GM18505 (cell line): ENCODE data around the gene TAS2R38.
"Not testable (repeated sequence)": the region's sequence is repeated elsewhere in the genome, so short reads cannot be mapped to it uniquely, and the experiment has no call there.

Source experiments
- ATAC-seq: cut with Tn5 transposase; IDR thresholded peaks from one replicate; pipeline ENCODE4 v1.9.1; 2021; ENCODE audit not compliant: unreplicated experiment
- POLR2A ChIP-seq: IDR thresholded peaks from 4 replicates; pipeline ENCODE4 v1.6.1; 2011; ENCODE audit warnings: borderline replicate concordance; ENCODE audit not compliant: insufficient read depth, insufficient read length; ENCODE audit errors: extremely low read depth

The TAS2R38 gene

GRCh38 chr7:141991140-141991539 lies 17.6 kb upstream of the TAS2R38 start:
- ATAC-seq = no peak
- no peak for TF ChIP-seq POLR2A

DNA sequence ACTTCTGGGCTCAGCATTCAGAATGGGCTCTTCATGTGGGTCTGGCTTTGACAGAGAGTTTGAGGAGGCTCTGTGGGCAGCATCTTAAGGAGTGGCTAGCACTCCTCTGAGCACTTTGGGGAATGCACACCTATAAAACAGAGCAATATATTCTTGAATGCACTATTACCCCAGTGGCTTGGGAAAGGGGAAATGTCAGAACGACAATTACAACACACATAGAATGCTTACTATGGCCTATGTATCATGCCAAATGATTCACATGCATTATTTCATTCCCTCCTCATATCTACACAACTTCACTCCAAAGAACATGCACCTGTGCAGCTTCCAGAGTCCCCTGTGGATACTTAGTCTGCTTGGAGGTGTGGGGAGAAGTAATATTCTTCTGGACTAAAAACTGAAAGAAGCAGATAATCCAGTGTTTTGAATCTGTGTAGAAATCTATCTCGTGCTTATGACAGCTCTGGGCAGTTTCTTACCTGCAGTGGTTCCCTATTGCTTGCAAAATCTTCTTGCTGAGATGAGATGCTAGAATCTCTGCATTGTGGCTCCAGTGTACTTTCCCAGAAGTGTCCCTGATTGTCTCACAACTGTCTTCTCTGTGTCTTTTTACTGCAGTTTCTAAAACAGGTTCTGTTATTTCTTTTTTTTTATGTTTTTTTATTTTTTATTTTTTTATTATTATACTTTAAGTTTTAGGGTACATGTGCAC lies 16.6 kb upstream of the TAS2R38 start:
- ATAC-seq = no peak
- no peak for TF ChIP-seq POLR2A

DNA sequence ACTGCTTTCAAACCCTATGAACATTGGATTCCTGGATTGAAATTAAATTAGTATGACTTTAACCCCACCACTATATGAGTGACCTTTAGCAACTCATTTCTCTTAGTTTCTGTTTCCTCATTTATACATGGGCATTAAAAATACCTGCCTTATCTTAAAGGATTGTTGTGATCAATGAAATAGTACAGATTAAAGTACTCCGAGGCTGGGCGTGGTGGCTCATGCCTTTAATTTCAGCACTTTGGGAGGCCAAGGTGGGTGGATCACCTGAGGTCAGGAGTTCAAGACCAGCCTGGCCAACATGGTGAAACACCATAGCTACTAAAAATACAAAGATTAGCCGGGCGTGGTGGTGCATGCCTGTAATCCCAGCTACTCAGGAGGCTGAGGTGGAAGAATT lies 14.2 kb upstream of the TAS2R38 start:
- ATAC-seq = not testable (repeated sequence)

DNA sequence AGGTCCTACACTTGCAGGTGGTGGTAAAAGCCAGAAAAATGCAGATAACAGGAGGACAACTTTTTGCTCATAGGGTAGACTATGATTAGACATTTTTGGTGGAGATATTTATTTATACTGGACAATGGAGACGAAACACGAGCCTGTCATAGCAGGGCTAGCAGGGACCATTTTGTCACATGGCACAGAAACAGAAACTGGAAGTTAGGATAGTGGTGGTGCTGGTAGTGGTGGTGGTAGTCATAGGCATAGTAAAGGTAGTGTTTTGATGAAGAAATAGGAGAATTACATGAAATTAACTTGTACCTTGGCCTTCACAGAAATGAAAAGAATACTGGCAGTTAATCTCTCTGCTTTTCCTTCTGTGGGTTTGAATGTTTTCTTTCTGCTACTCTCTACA lies 13.3 kb upstream of the TAS2R38 start:
- no peak for TF ChIP-seq POLR2A
- ATAC-seq = no peak

DNA sequence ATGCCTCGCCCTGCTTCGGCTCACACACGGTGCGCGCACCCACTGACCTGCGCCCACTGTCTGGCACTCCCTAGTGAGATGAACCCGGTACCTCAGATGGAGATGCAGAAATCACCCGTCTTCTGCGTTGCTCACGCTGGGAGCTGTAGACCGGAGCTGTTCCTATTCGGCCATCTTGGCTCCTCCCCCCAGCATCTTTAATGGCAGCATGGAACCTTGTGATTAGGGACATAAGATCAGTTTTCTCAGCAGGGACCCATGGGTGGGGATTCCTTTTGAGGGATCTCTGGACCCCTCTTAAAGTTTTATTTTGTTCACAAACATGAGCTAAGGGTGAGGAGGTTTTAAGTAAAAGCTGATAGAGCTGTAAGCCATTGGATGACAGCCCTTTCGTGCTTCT lies 12.4 kb upstream of the TAS2R38 start:
- ATAC-seq = not testable (repeated sequence)

- no peak for ATAC-seq
- no peak for TF ChIP-seq POLR2A
These were observed 6.0 kb upstream of the TAS2R38 start for GRCh38 chr7:141979568-141979967.

GRCh38 chr7:141978351-141978750 lies 4.8 kb upstream of the TAS2R38 start:
- no peak for TF ChIP-seq POLR2A
- ATAC-seq = no peak

DNA sequence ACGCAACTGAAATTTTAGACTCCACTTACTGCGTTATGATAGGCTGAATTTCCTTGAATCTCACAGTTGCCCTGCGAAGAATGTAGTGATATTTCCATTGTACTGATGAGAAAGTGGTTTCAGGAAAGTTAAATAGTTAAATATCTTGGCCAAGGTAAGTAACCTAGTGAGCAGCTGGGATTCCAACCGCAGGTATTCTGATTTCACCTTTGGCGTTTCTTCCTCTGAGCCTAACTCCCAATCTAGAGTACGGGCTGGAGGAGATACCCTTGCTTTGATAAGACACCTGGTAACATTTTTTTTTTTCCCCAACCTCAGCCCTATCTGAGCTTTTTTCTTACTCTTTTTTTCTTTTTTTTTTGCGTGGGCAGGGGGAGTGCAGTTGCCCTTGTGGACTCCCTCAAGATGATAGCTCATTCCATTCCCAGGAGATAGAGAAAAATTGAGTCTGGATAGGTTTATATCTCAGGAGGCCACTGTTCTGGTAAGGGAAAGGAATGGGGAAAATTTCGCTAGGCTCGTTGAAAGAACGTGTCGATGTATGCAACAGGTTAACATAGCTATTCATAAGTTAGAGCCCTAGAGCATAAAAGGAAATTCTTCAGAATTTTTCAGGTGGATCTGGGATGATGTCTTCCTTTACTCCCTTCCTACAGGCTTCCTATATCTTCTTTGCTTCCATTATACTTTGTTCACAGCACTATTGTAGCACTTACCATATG lies 3.1 kb upstream of the TAS2R38 start:
- no peak for TF ChIP-seq POLR2A
- no peak for ATAC-seq

- peak; percentile 75 for ATAC-seq
- TF ChIP-seq POLR2A = no peak
These were observed 2.4 kb upstream of the TAS2R38 start for GRCh38 chr7:141975806-141976523.

DNA sequence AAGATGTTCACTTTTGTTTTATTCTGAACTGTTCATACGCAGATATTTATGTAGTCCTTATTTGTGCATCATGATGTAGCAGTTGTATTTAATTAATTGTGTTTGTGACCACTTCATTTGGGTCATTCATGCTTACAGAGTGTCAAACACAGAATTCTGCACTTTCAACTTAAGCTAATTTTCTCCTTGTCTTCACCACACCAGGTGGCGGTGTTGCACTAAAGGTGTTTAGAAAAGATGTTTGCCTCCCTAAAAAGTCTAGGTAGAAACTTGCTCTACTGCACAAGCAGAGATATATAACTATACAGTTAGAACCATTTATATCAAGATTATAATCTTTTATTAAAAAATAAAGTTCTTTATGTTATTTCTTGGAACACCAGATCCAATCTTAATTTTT lies 1.3 kb upstream of the TAS2R38 start:
- no peak for TF ChIP-seq POLR2A
- ATAC-seq = no peak

- TF ChIP-seq POLR2A = no peak
- ATAC-seq = peak; percentile 97
These were observed 12.7 kb downstream of the TAS2R38 start for GRCh38 chr7:141960687-141961422.

- no peak for TF ChIP-seq POLR2A
- no peak for ATAC-seq
These were observed 17.5 kb downstream of the TAS2R38 start for GRCh38 chr7:141956084-141956483.

DNA sequence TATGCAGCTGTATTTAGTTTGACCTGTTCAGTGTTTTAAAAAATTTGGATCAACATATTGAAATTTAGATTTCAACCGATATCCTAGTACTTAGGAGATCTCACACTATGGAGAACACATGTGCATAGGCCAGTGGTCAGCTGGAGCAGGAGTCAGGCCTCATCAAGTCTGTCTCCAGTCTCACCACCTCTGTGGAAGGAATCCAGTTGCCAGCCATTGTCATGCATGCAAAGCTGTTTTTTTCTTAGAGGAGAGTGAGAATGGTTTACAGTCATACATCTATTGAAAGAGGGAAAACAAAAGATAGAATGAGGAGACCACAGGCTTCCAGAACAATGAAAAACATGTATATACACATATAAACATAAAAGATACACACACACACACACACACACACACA lies 19.2 kb downstream of the TAS2R38 start:
- TF ChIP-seq POLR2A = no peak
- no peak for ATAC-seq
